ENCODE measurements around the gene NFE2. TPM values are rescaled to one million over a fixed set of nuclear protein-coding genes. Genes with fewer than 3 reads are reported as not detected.

The NFE2 gene
- polyA plus RNA-seq, 1 donor (not counting 4 experiments of a cell fraction or from before 2014, with no cell fraction given): 0.25 TPM

- no peaks in the 10 kb centered on the region for H3K9me3 ChIP-seq (ENCODE audit: control insufficient read depth, low read depth, low read length)
- no peak overlapping the region for H3K27ac ChIP-seq (ENCODE audit: control insufficient read depth, insufficient read depth, low read length)
- H3K79me2 ChIP-seq (ENCODE audit: control insufficient read depth, insufficient read depth, low read length): no peaks in the 10 kb centered on the region
- peaks cover 35% of the 10 kb centered on the region for H3K4me1 ChIP-seq (ENCODE audit: control insufficient read depth, extremely low read depth, insufficient read depth, low read length)
- no peaks in the 10 kb centered on the region for H3K27me3 ChIP-seq (ENCODE audit: control insufficient read depth, extremely low read depth, insufficient read depth, low read length)
- no peaks in the 10 kb centered on the region for H4K20me1 ChIP-seq (ENCODE audit: control insufficient read depth, extremely low read depth, insufficient read depth, low read length)
- no peak overlapping the region for H3K9ac ChIP-seq (ENCODE audit: control insufficient read depth, extremely low read depth, insufficient read depth, low read length)
- FAIRE-seq (no peak), DNase-seq (ENCODE audit: low read depth, low spot score) (no peak)
- no peak overlapping the region for H2AFZ ChIP-seq (ENCODE audit: control insufficient read depth, low read length)
- H3K4me3 ChIP-seq (ENCODE audit: control insufficient read depth in 2 of 3, extremely low read depth in 1 of 3, insufficient read depth in 2 of 3, low read depth in 1 of 3, low read length in 3 of 3): no peak overlapping the region
- H3K9me1 ChIP-seq (ENCODE audit: control insufficient read depth, extremely low read depth, insufficient read depth, low read length): no peaks in the 10 kb centered on the region
- TF ChIP-seq EZH2 (IDR thresholded peaks at IDR 0.05; ENCODE audit: low read length): no peak
- H3K4me2 ChIP-seq (ENCODE audit: control insufficient read depth, extremely low read depth, insufficient read depth, low read depth, low read length): peak overlapping the region; percentile 70
- dilution Hi-C loops (cut with MboI; ENCODE audit: extremely low pct_ligation_motif_present, low sequenced_read_pairs): no loop called here
- no peaks in the 10 kb centered on the region for H3K36me3 ChIP-seq (ENCODE audit: control insufficient read depth in 2 of 2, extremely low read depth in 1 of 2, insufficient read depth in 2 of 2, low read length in 2 of 2)
Measured at GRCh38 chr12:54299515-54300224, 1.1 kb downstream of the NFE2 start.

GRCh38 chr12:54298904-54299303, 1.9 kb downstream of the NFE2 start:
- Histone ChIP-seq H3K4me2 (ENCODE audit: control insufficient read depth, extremely low read depth, insufficient read depth, low read depth, low read length) (no peak overlapping the region), H3K4me3 (ENCODE audit: control insufficient read depth in 2 of 3, extremely low read depth in 1 of 3, insufficient read depth in 2 of 3, low read depth in 1 of 3, low read length in 3 of 3) (no peak overlapping the region), H3K9me3 (ENCODE audit: control insufficient read depth, low read depth, low read length) (no peaks in the 10 kb centered on the region), H3K27me3 (ENCODE audit: control insufficient read depth, extremely low read depth, insufficient read depth, low read length) (no peaks in the 10 kb centered on the region), H4K20me1 (ENCODE audit: control insufficient read depth, extremely low read depth, insufficient read depth, low read length) (no peaks in the 10 kb centered on the region), H3K9me1 (ENCODE audit: control insufficient read depth, extremely low read depth, insufficient read depth, low read length) (no peaks in the 10 kb centered on the region), H3K36me3 (ENCODE audit: control insufficient read depth in 2 of 2, extremely low read depth in 1 of 2, insufficient read depth in 2 of 2, low read length in 2 of 2) (no peaks in the 10 kb centered on the region), H3K79me2 (ENCODE audit: control insufficient read depth, insufficient read depth, low read length) (no peaks in the 10 kb centered on the region), H3K4me1 (ENCODE audit: control insufficient read depth, extremely low read depth, insufficient read depth, low read length) (peaks cover 28% of the 10 kb centered on the region), H3K9ac (ENCODE audit: control insufficient read depth, extremely low read depth, insufficient read depth, low read length) (no peak overlapping the region), H3K27ac (ENCODE audit: control insufficient read depth, insufficient read depth, low read length) (no peak overlapping the region), H2AFZ (ENCODE audit: control insufficient read depth, low read length) (no peak overlapping the region)
- TF ChIP-seq CTCF (optimal IDR thresholded peaks at IDR 0.05 in 1 of 3, IDR thresholded peaks at IDR 0.05 in 1 of 3, conservative IDR thresholded peaks at IDR 0.05 in 1 of 3; ENCODE audit: extremely low read depth in 1 of 3, insufficient read depth in 2 of 3, low read length in 3 of 3): no peak
- TF ChIP-seq EZH2 (IDR thresholded peaks at IDR 0.05; ENCODE audit: low read length): no peak
- dilution Hi-C loops (cut with MboI; ENCODE audit: extremely low pct_ligation_motif_present, low sequenced_read_pairs): no loop called here
- FAIRE-seq: no peak
- DNase-seq (ENCODE audit: low read depth, low spot score): no peak

Data from keratinocyte (primary cell).